ENCODE results near the gene PSME1.

The PSME1 gene

DNA sequence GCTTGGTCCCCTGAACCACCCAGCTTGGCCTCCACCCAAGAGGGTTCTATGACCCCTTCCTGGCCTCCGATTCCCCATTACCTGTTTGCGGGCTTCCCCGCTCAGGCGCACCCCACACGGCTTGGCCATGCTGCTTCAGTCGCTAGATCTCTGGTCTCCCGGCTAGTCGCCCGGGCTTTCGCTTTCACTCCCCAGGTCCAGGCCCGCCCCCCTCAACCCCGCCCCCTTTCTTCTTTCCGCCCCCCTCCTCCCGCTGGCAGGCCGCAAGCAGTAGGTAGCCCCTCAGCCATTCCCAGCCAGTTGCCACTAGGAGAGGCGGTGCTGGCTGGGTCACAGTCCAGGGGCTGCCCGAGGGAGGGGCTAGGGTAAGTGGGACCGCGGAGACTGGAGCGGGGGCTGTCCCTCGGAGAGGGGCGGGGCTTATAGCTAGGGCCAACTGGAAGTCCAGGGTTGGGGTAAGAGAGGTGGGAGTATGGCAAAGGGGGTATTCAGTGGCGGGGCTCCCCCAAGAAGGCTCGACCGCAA, 10.5 kb downstream of the PSME1 start, which contains the start of gene PSME2:
PSME2 (minus strand) TSS at position 158 of the 525 bp plus-strand sequence; CDS start at position 129, 29 bp downstream.
- peak in 49 of 51 donors; percentile 58 to 94 (median 84) for DNase-seq

GRCh38 chr14:24146978-24147760, 11.2 kb downstream of the PSME1 start, which contains the start of gene RNF31:
Gene RNF31 (plus strand): TSS chr14:24147498. CDS start chr14:24147699, 201 bp downstream.
- DNase-seq, result peak; percentile 76 to 99 (median 95)

- DNase-seq, result peak in 2 of 51 donors; percentile 53 to 54
These were observed 11.9 kb downstream of the PSME1 start for GRCh38 chr14:24147761-24148428.

- DNase-seq, result no peak
These were observed 13.4 kb downstream of the PSME1 start for GRCh38 chr14:24149302-24149969.

- no peak for DNase-seq
These were observed 14.1 kb downstream of the PSME1 start for GRCh38 chr14:24150061-24150460.

DNA sequence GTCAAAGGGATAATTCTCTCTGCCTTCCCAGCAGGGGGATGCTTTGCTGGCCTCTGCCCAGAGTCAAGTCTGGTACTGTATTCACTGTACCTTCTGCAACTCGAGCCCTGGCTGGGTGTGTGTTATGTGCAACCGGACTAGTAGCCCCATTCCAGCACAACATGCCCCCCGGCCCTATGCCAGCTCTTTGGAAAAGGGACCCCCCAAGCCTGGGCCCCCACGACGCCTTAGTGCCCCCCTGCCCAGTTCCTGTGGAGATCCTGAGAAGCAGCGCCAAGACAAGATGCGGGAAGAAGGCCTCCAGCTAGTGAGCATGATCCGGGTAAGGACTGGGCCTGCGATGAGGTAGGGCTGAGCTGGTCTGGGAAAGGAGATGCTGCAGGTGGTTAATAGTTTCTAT, 14.6 kb downstream of the PSME1 start:
- no peak for DNase-seq

GRCh38 chr14:24150993-24151392, 15.0 kb downstream of the PSME1 start:
- no peak for DNase-seq

- DNase-seq, result no peak
These were observed 15.5 kb downstream of the PSME1 start for GRCh38 chr14:24151404-24152080.

GRCh38 chr14:24155100-24155499, 19.1 kb downstream of the PSME1 start:
- no peak for DNase-seq

GRCh38 chr14:24156840-24157239, 20.8 kb downstream of the PSME1 start:
- DNase-seq, result no peak

DNA sequence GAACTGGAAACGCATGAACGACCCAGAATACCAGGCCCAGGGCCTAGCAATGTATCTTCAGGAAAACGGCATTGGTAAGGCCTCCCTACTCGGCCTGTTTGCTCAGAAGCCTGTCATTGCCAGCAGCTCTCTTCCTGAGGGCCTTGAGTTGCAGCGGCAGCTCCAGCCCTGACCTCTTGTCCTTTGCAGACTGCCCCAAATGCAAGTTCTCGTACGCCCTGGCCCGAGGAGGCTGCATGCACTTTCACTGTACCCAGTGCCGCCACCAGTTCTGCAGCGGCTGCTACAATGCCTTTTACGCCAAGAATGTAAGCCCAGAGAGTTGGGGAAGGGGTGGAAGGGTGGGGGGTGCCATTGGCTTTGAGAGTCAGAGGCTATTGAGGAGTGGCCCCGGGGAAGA, 21.3 kb downstream of the PSME1 start:
- no peak for DNase-seq

DNA sequence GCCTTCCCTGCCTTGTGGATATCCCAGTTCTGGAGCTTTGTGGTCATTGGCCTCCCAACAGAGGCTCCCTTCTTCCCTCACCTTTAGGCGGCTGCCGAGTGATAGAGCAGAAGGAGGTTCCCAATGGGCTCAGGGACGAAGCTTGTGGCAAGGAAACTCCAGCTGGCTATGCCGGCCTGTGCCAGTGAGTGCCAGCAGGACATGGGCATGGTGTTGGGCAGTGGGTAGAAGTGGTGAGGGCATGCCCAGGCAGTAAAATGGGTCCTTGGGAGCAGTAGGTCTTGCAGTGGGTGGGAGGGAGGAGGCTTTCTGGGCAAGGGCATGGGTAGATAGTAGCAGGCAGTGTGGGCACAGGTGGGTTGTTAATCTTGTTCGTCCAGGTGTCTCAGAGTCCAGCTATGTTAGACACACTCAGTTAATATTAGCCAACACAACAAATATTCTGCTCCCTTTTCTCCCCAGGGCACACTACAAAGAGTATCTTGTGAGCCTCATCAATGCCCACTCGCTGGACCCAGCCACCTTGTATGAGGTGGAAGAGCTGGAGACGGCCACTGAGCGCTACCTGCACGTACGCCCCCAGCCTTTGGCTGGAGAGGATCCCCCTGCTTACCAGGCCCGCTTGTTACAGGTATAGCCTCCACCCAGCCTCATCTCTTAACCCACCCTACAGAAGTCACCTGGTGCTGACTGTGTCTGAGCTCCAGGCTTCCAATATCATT, 23.9 kb downstream of the PSME1 start:
- DNase-seq, result no peak

DNA sequence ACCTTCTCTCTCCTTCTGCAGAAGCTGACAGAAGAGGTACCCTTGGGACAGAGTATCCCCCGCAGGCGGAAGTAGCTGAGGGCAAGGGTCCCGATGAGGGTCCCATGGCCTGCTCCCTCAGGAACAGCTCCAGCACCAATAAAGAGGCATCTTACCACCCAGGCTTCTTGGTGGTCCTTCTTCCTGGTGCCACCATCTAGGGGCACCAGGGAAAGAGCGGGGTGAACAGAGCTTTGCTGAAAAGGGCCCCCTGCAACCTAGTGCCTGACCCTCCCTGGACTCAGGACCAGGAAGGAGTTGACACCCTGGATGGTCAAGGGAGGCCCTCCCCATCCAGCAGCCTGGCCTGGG, 24.5 kb downstream of the PSME1 start:
- DNase-seq, result no peak

- peak; percentile 68 to 99 (median 92) for DNase-seq
These were observed 25.1 kb downstream of the PSME1 start, which contains the start of gene IRF9 for GRCh38 chr14:24160850-24161804. Gene IRF9 (plus strand): TSS chr14:24161265. CDS start chr14:24162145, 880 bp downstream.

DNA sequence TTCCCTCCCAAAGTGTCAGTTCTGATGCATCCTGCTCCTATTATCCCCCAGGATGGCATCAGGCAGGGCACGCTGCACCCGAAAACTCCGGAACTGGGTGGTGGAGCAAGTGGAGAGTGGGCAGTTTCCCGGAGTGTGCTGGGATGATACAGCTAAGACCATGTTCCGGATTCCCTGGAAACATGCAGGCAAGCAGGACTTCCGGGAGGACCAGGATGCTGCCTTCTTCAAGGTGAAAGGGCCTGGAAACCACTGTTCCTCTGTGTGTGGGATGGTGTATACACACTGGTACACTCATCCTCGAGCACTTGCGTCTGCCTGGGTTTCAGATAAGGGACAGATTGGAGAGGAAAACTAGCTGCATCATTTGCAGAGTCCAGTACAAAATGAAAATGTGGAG, 26.1 kb downstream of the PSME1 start:
- peak in 5 of 51 donors; percentile 8 to 24 (median 14) for DNase-seq

DNA sequence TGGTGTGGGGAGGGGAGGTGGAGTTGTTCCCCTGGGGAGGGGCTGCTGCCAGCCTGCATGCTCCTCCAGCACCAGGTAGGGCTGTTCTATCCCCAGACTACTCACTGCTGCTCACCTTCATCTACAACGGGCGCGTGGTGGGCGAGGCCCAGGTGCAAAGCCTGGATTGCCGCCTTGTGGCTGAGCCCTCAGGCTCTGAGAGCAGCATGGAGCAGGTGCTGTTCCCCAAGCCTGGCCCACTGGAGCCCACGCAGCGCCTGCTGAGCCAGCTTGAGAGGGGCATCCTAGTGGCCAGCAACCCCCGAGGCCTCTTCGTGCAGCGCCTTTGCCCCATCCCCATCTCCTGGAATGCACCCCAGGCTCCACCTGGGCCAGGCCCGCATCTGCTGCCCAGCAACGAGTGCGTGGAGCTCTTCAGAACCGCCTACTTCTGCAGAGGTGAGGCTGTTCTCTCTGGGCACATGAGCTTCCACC, 28.6 kb downstream of the PSME1 start:
- DNase-seq, result no peak

DNA sequence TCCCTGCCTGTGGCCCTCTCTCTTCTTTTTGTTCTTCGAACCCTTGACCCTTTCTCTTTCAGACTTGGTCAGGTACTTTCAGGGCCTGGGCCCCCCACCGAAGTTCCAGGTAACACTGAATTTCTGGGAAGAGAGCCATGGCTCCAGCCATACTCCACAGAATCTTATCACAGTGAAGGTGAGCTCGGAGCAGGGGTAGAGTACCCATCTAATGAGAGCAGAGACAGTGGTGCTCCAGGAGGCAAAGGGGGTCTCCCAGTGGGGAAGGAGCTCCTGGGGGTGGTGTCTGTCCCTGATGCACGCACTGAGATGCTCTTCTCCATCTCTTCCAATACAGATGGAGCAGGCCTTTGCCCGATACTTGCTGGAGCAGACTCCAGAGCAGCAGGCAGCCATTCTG, 29.8 kb downstream of the PSME1 start:
- no peak for DNase-seq

- DNase-seq, result no peak
These were observed 31.6 kb downstream of the PSME1 start for GRCh38 chr14:24167469-24168114.
